GM12892 (cell line): Measurements from ENCODE around the gene SPTY2D1.

Experiments used
- POLR2A ChIP-seq: IDR thresholded peaks from 2 replicates; pipeline ENCODE4 v1.6.1; 2011; ENCODE audit warnings: low read depth, low read length, control low read depth
- POLR2AphosphoS5 ChIP-seq: IDR thresholded peaks from 2 replicates; pipeline ENCODE4 v1.6.1; 2011; ENCODE audit warnings: low read depth, low read length, control low read depth
- TAF1 ChIP-seq: IDR thresholded peaks from 2 replicates; pipeline ENCODE4 v1.6.1; 2011; ENCODE audit warnings: low read depth, mild to moderate bottlenecking, control low read depth, low read length, borderline replicate concordance

DNA sequence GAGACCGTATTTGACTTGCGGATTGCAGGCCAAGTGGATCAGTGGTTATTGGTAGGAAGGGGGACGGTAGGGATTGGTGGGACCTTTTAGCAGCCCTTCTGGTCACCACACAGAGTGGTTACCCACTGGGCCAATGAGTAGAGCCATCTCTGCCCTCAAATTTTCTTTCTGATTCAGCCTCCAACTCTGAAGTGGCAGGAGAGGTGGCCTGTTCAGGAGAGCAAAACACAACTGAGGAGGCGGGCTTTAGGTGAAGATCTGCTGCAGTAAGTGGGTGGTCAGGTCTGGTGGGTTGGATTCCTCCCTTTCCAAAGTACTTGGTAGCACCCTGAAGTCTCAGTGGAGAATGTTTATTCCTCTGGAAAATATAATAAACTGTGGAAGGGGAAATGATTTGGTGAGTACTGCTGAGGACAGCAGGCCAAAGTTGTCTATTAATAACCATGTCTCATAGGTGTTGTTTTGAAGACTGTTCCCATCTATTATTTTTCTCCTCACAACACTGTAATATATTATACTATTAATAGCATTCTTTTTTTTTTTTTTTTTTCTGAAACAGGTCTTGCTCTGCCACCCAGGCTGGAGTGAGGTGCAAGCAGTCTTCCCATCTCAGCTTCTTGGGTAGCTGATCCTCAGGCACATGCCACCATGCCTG is 33.1 kb downstream of the SPTY2D1 start:
- TF ChIP-seq POLR2A (no peak), POLR2AphosphoS5 (no peak), TAF1 (no peak)
